Mesendoderm (in vitro differentiated cells): ENCODE results near the gene RASSF7.

Experiments used
- DNase-seq: peaks from one replicate; pipeline ENCODE4 v3.0.0; 2013
- H2AK5ac ChIP-seq: 2 replicates; pipeline ENCODE4 v1.6.1; 2013; ENCODE audit warnings: low read length, inconsistent platforms
- H2BK120ac ChIP-seq: 2 replicates; pipeline ENCODE4 v1.6.1; 2013; ENCODE audit warnings: low read depth, mild to moderate bottlenecking, low read length, moderate library complexity, mixed read lengths
- H2BK15ac ChIP-seq: replicated peaks from 2 replicates; pipeline ENCODE4 v1.6.1; 2013; ENCODE audit warnings: low read depth, mild to moderate bottlenecking, moderate library complexity
- H2BK5ac ChIP-seq: 2 replicates; pipeline ENCODE4 v1.6.1; 2013; ENCODE audit warnings: low read length, inconsistent platforms
- H3K18ac ChIP-seq: 2 replicates; pipeline ENCODE4 v1.6.1; 2013; ENCODE audit warnings: mild to moderate bottlenecking, low read length, mixed read lengths
- H3K23ac ChIP-seq: one replicate; pipeline ENCODE4 v1.6.1; 2013; ENCODE audit warnings: low read length
- H3K27ac ChIP-seq: 2 replicates; pipeline ENCODE4 v1.5.1; 2013; ENCODE audit warnings: low read depth, mild to moderate bottlenecking, inconsistent platforms, low read length, moderate library complexity
- H3K27me3 ChIP-seq: 2 replicates; pipeline ENCODE4 v1.6.1; 2013; ENCODE audit warnings: low read length, control low read depth, mild to moderate bottlenecking, inconsistent platforms; ENCODE audit not compliant: insufficient read depth, poor library complexity
- H3K36me3 ChIP-seq: 2 replicates; pipeline ENCODE4 v1.6.1; 2013; ENCODE audit warnings: low read length, inconsistent platforms; ENCODE audit not compliant: control insufficient read depth, insufficient read depth
- H3K4ac ChIP-seq: one replicate; pipeline ENCODE4 v1.6.1; 2013; ENCODE audit warnings: low read depth, mild to moderate bottlenecking, low read length, moderate library complexity
- H3K4me1 ChIP-seq: 2 replicates; pipeline ENCODE4 v1.6.1; 2013; ENCODE audit warnings: low read depth, low read length, inconsistent platforms; ENCODE audit not compliant: control insufficient read depth
- H3K4me2 ChIP-seq: 2 replicates; pipeline ENCODE4 v1.6.1; 2013; ENCODE audit warnings: low read length
- H3K4me3 ChIP-seq: 2 replicates; pipeline ENCODE4 v1.5.1; 2013; ENCODE audit warnings: mild to moderate bottlenecking, low read length
- H3K56ac ChIP-seq: one replicate; pipeline ENCODE4 v1.6.1; 2013; ENCODE audit warnings: low read length
- H3K79me1 ChIP-seq: 2 replicates; pipeline ENCODE4 v1.6.1; 2013; ENCODE audit warnings: low read length, inconsistent platforms
- H3K79me2 ChIP-seq: 2 replicates; pipeline ENCODE4 v1.6.1; 2013; ENCODE audit warnings: mild to moderate bottlenecking, low read length; ENCODE audit not compliant: control insufficient read depth, insufficient read depth
- H3K9ac ChIP-seq: 2 replicates; pipeline ENCODE4 v1.6.1; 2013; ENCODE audit warnings: low read length, inconsistent platforms
- H4K5ac ChIP-seq: one replicate; pipeline ENCODE4 v1.6.1; 2013; ENCODE audit warnings: low read length
- H4K8ac ChIP-seq: one replicate; pipeline ENCODE4 v1.6.1; 2013; ENCODE audit warnings: low read depth, mild to moderate bottlenecking, control low read depth, low read length, moderate library complexity
- WGBS: extraction: QIAGEN DNeasy Blood & Tissue Kit; methylation state at CpG from one replicate; pipeline ENCODE4 v1.1.7; 2013; ENCODE audit warnings: low lambda C conversion rate, missing lambda C conversion rate; ENCODE audit not compliant: insufficient coverage; ENCODE audit errors: extremely low coverage; 5-methylcytosine and 5-hydroxymethylcytosine counted together

The RASSF7 gene

GRCh38 chr11:550021-550745 lies 10.6 kb upstream of the RASSF7 start:
- H3K4me2 ChIP-seq: no peak overlapping the region
- H3K79me1 ChIP-seq: no peaks in the 10 kb centered on the region
- H3K4me3 ChIP-seq: no peak overlapping the region
- H3K18ac ChIP-seq: no peak overlapping the region
- H3K23ac ChIP-seq: no peak overlapping the region
- H2BK15ac ChIP-seq: no peak overlapping the region
- H3K27me3 ChIP-seq: no peaks in the 10 kb centered on the region
- no peak overlapping the region for H3K27ac ChIP-seq
- no peak overlapping the region for H2BK5ac ChIP-seq
- no peak overlapping the region for H3K9ac ChIP-seq
- no peak overlapping the region for H3K56ac ChIP-seq
- H2BK120ac ChIP-seq: no peak overlapping the region
- H2AK5ac ChIP-seq: no peak overlapping the region
- no peak for DNase-seq
- H4K8ac ChIP-seq: no peak overlapping the region
- no peak overlapping the region for H3K4ac ChIP-seq
- no CpG with 5 or more reads among the region's 25 CpGs for WGBS
- no peaks in the 10 kb centered on the region for H3K36me3 ChIP-seq
- H4K5ac ChIP-seq: no peak overlapping the region
- no peaks in the 10 kb centered on the region for H3K79me2 ChIP-seq
- H3K4me1 ChIP-seq: no peaks in the 10 kb centered on the region

GRCh38 chr11:550746-551085 lies 10.1 kb upstream of the RASSF7 start:
- H3K23ac ChIP-seq: no peak overlapping the region
- no peak overlapping the region for H3K4me3 ChIP-seq
- H3K27ac ChIP-seq: no peak overlapping the region
- H3K4me1 ChIP-seq: no peaks in the 10 kb centered on the region
- H3K56ac ChIP-seq: no peak overlapping the region
- H4K5ac ChIP-seq: no peak overlapping the region
- H2BK120ac ChIP-seq: no peak overlapping the region
- H2AK5ac ChIP-seq: no peak overlapping the region
- no peaks in the 10 kb centered on the region for H3K79me1 ChIP-seq
- peaks cover 2% of the 10 kb centered on the region for H3K27me3 ChIP-seq
- no peak overlapping the region for H3K9ac ChIP-seq
- H4K8ac ChIP-seq: no peak overlapping the region
- H2BK5ac ChIP-seq: no peak overlapping the region
- no peak for DNase-seq
- no CpG with 5 or more reads among the region's 5 CpGs for WGBS
- no peak overlapping the region for H2BK15ac ChIP-seq
- H3K4me2 ChIP-seq: no peak overlapping the region
- H3K18ac ChIP-seq: no peak overlapping the region
- H3K36me3 ChIP-seq: no peaks in the 10 kb centered on the region
- no peaks in the 10 kb centered on the region for H3K79me2 ChIP-seq
- no peak overlapping the region for H3K4ac ChIP-seq

GRCh38 chr11:551131-551530 lies 9.6 kb upstream of the RASSF7 start:
- H3K27me3 ChIP-seq: peaks cover 4% of the 10 kb centered on the region
- H3K79me1 ChIP-seq: no peaks in the 10 kb centered on the region
- H3K4me1 ChIP-seq: no peaks in the 10 kb centered on the region
- H2BK120ac ChIP-seq: no peak overlapping the region
- no peaks in the 10 kb centered on the region for H3K79me2 ChIP-seq
- no peak overlapping the region for H3K4me3 ChIP-seq
- no peak overlapping the region for H3K18ac ChIP-seq
- no peak overlapping the region for H4K8ac ChIP-seq
- no peak overlapping the region for H3K27ac ChIP-seq
- H3K36me3 ChIP-seq: no peaks in the 10 kb centered on the region
- H4K5ac ChIP-seq: no peak overlapping the region
- H3K9ac ChIP-seq: no peak overlapping the region
- H3K56ac ChIP-seq: no peak overlapping the region
- no CpG with 5 or more reads among the region's 16 CpGs for WGBS
- DNase-seq: no peak
- no peak overlapping the region for H2AK5ac ChIP-seq
- H3K4me2 ChIP-seq: no peak overlapping the region
- no peak overlapping the region for H3K4ac ChIP-seq
- no peak overlapping the region for H2BK5ac ChIP-seq
- no peak overlapping the region for H2BK15ac ChIP-seq
- no peak overlapping the region for H3K23ac ChIP-seq

- no peaks in the 10 kb centered on the region for H3K79me1 ChIP-seq
- no CpG with 5 or more reads among the region's 12 CpGs for WGBS
- H3K79me2 ChIP-seq: no peaks in the 10 kb centered on the region
- H3K4ac ChIP-seq: no peak overlapping the region
- no peak overlapping the region for H4K5ac ChIP-seq
- H3K18ac ChIP-seq: no peak overlapping the region
- H3K36me3 ChIP-seq: no peaks in the 10 kb centered on the region
- H2BK120ac ChIP-seq: no peak overlapping the region
- no peak overlapping the region for H3K23ac ChIP-seq
- no peak overlapping the region for H2AK5ac ChIP-seq
- no peak overlapping the region for H3K9ac ChIP-seq
- no peak overlapping the region for H3K56ac ChIP-seq
- no peak overlapping the region for H3K4me3 ChIP-seq
- no peak overlapping the region for H3K4me2 ChIP-seq
- no peak for DNase-seq
- no peak overlapping the region for H2BK15ac ChIP-seq
- H3K27ac ChIP-seq: no peak overlapping the region
- H3K4me1 ChIP-seq: no peaks in the 10 kb centered on the region
- H2BK5ac ChIP-seq: no peak overlapping the region
- peaks cover 9% of the 10 kb centered on the region for H3K27me3 ChIP-seq
- H4K8ac ChIP-seq: no peak overlapping the region
Measured at GRCh38 chr11:551596-551995, 9.2 kb upstream of the RASSF7 start.

GRCh38 chr11:553083-553987 lies 7.4 kb upstream of the RASSF7 start:
- Histone ChIP-seq H3K4me2 (no peak overlapping the region), H3K36me3 (no peaks in the 10 kb centered on the region), H3K27me3 (peaks cover 10% of the 10 kb centered on the region), H3K23ac (no peak overlapping the region), H3K4me1 (no peaks in the 10 kb centered on the region), H3K4ac (no peak overlapping the region), H2BK5ac (no peak overlapping the region), H3K56ac (no peak overlapping the region), H3K18ac (no peak overlapping the region), H3K27ac (no peak overlapping the region), H3K4me3 (no peak overlapping the region), H3K79me1 (no peaks in the 10 kb centered on the region), H3K79me2 (no peaks in the 10 kb centered on the region), H4K8ac (no peak overlapping the region), H2AK5ac (no peak overlapping the region), H2BK120ac (no peak overlapping the region), H4K5ac (no peak overlapping the region), H2BK15ac (no peak overlapping the region), H3K9ac (no peak overlapping the region)
- no CpG with 5 or more reads among the region's 27 CpGs for WGBS
- no peak for DNase-seq
